Measurements from ENCODE around the gene AIM2.

The AIM2 gene

DNA sequence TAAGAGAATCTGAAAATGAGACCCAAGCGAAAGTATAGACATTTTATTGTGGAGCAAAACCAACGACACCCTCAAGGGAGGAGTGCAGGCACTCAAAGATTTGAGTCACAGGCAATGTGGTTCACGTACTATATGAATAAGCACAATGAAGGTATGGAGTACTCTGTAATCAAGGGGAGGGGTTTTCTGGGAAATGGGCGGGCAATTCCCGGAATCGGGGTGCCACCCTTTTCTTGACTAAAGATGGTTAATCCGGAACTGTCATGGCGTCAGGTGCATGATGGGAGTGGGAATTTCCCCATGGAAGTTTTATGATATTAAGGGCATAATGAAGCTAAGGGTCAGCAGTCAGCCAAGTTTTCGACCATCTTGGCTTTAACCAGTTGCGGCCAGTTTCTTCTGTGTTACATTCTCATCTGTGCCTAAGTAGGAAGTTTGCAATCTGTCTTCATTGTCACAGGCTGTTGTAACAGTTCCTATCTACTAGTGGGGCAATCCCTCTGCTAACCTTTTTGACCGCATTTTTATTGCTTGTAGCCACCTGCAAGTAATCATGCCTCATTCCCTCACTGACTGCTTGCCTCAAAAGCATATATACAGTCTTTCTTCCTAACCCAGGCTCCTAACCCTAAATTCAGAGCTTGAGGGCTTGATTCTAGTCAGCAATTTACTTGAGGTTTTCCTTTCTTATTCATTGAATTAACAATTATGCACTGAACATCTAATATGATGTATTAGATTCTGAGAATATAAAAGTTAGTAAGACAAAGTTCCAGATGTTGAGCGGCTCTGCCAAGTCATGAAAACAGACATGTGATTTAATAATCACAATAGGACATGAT, 775 bp upstream of the AIM2 start:
- TF ChIP-seq, protein P1, sequence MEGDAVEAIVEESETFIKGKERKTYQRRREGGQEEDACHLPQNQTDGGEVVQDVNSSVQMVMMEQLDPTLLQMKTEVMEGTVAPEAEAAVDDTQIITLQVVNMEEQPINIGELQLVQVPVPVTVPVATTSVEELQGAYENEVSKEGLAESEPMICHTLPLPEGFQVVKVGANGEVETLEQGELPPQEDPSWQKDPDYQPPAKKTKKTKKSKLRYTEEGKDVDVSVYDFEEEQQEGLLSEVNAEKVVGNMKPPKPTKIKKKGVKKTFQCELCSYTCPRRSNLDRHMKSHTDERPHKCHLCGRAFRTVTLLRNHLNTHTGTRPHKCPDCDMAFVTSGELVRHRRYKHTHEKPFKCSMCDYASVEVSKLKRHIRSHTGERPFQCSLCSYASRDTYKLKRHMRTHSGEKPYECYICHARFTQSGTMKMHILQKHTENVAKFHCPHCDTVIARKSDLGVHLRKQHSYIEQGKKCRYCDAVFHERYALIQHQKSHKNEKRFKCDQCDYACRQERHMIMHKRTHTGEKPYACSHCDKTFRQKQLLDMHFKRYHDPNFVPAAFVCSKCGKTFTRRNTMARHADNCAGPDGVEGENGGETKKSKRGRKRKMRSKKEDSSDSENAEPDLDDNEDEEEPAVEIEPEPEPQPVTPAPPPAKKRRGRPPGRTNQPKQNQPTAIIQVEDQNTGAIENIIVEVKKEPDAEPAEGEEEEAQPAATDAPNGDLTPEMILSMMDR (conservative IDR thresholded peaks at IDR 0.05), result no peak
- no peak overlapping the region for H3K27ac ChIP-seq

DNA sequence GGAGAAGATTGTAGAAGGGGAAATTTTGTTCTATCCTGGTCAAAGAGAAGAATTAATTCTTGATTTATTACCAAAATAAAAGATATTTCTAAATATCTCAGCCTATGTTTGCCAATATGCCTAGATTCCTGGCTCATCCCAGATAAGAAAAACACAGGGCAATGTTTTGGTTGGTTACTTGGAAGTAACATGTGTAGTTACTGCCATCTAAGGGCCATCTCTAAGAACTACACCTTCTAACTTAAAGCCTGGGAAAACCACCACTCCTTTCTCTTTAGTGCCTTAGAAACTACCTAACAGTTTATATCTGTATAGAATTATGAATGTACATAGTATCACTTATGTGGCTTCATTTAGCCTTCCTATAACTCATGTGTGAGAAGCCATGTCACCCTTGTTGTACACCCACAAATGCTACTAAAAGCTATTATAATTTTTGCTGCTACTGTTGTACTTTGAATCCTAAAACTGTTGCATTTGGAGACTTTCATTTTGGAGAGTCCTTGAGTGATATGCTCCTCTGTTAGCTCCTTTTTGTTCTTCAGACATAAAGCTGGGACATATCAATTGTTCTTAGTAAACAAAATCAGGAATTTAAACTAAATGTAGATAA, 4.5 kb downstream of the AIM2 start:
- TF ChIP-seq, protein P1 (conservative IDR thresholded peaks at IDR 0.05), result peak; percentile 75
- H3K27ac ChIP-seq, result no peak overlapping the region

DNA sequence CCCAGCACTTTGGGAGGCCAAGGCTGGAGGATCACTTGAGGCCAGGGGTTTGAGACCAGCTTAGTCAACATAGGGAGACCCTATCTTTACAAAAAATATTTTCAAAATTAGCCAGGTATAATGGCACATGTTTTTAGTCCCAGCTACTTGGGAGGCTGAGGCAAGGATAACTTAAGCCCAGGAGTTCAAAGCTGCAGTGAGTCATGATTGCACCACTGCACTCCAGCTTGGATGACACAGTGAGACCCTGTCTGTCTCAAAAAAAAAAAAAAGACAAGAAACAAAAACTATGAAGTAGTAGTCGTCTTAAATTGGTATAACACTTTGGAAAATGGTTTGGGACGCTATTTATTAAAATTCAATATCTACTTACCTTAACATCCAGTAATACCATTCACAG, 7.7 kb downstream of the AIM2 start:
- TF ChIP-seq, protein P1 (conservative IDR thresholded peaks at IDR 0.05), result no peak
- H3K27ac ChIP-seq, result no peak overlapping the region

DNA sequence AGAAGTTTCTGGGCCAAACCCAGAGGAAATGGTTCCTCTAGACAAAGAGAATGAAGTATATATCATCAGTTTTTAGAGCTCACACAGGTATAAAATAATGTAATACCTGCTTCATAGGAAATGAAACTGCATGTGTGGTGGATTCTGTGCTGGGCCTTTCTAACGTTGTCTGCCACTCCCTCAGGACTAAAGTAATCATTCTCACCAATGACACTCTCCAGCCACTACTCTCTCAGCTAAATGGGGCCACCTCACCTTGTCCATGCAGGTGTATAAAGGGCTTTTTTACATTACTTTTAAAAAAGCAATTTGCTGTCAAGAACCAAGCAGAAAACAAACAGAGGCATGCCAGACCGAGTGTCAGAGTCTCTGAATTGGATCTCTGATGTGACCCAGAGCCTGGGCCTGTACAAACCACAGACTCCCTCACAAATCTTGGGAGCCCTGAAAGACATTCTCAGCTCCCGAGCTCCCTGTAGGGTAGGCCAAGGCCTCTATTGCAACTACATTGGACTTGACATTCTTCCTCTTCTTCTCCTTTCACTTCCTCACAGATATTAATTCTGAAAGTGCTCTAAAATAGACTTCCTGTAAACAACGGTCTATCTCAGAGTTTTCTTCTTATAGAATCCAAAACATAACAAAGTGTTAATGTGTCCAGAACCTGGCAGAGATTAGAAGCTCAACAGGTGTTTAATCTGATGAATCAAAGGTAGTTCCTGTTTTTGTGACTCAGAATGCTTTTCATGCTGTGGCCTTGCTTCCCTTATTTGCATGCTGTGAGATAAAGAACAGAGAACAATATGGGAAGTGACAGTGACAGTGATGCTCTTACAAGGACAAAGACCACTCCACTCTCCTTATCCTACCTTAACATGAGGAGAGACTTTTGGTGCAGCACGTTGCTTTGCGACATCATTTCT, 8.6 kb downstream of the AIM2 start:
- H3K27ac ChIP-seq, result no peak overlapping the region
- TF ChIP-seq, protein P1 (conservative IDR thresholded peaks at IDR 0.05), result no peak

DNA sequence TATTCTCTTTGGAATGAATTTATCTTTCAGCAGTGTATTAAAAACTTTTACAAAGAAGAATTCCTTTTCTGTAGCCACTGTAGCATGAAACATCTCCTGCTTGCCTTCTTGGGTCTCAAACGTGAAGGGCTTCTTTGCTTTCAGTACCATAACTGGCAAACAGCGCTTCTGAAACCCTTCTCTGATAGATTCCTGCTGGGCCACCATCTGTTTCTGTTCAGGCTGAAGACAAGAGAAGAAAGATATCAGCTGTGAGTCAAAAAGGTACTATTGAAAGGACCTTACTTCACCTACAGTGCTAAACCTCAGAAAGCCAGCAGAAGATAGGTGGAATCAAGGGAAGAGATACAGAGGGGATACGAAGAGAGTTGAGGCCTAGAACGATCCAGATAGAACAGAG, 10.5 kb downstream of the AIM2 start:
- H3K27ac ChIP-seq, result no peak overlapping the region
- TF ChIP-seq, protein P1 (conservative IDR thresholded peaks at IDR 0.05), result no peak

DNA sequence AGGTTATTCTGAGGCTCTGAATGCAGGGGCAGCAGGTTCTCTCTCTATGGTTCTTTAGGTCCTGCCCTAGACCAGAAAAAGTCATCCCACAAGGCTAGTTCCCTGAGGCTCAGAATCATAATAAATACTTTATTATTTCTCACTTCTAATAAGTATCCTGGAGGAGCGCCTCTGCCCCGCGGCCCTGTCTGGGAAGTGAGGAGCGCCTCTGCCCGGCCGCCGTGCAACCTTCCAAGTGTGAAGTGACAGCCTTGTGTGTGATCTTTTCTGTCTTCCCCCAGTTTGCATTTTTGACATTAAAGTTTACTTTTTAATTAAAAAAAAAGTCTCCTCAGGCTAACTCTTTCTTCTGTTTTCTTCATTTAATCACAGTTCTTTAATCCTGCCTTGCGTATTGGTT, 11.5 kb downstream of the AIM2 start:
- TF ChIP-seq, protein P1 (conservative IDR thresholded peaks at IDR 0.05), result no peak
- no peak overlapping the region for H3K27ac ChIP-seq

DNA sequence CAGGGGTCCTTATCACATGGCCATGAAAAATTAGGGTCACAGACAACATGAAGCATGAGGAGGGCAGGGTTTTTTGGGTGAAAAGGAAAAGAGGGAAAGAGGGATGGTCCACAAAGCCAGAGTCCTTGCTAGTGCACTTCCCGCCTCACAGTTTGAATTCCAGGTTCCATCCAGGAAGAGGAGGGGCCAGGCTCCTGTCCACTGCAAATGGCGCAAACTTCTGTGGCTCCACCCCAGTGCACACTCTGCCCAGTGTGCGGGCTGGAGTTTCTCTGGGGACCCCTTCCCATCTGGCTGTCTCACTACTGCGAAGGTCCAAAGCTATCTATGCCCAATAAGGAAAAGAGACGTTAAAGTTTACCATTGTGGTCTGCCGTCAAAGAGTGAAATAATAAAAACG, 17.8 kb downstream of the AIM2 start:
- TF ChIP-seq, protein P1 (conservative IDR thresholded peaks at IDR 0.05), result no peak
- H3K27ac ChIP-seq, result no peak overlapping the region

All from VCaP (cell line).